ENCODE measurements around the gene OPRM1.

- TF ChIP-seq CTCF (IDR thresholded peaks at IDR 0.05): no peak
- TF ChIP-seq POLR2A (IDR thresholded peaks at IDR 0.05): no peak
These were observed 118.7 kb downstream of the OPRM1 start for GRCh38 chr6:154157706-154158105.

Measured in body of pancreas (tissue), 4 donors.